IPS-NIHi7 (cell line): Measurements from ENCODE around the gene NEK11.
"Not testable (repeated sequence)": the region's sequence is repeated elsewhere in the genome, so short reads cannot be mapped to it uniquely, and the experiment has no call there.

ENCODE experiments used
- DNase-seq: peaks from one replicate; pipeline ENCODE4 v3.0.0; 2012; ENCODE audit warnings: mixed read lengths; ENCODE audit errors: extremely low spot score

Gene NEK11

DNA sequence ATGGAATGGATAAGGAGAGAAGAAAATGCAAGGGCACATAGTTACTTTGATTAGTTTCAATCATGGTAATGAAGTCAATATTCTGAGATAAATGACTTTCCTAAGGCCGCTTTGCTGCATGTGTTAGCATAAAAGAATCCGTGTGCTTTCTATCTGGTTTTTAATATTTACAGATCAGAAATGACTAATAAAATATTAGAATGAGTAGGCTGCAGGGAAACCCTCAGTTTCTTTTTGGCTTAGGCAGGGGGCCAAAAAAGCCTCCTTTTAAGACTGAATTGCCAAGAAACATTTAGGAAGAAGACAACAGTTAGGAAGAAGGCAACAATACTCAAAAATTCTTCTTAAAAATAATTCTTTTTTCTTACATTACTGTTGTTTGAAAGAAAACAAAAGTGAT lies 11.6 kb downstream of the NEK11 start:
- no peak for DNase-seq

- DNase-seq, result not testable (repeated sequence)
These were observed 15.8 kb downstream of the NEK11 start for GRCh38 chr3:131042271-131042985.

DNA sequence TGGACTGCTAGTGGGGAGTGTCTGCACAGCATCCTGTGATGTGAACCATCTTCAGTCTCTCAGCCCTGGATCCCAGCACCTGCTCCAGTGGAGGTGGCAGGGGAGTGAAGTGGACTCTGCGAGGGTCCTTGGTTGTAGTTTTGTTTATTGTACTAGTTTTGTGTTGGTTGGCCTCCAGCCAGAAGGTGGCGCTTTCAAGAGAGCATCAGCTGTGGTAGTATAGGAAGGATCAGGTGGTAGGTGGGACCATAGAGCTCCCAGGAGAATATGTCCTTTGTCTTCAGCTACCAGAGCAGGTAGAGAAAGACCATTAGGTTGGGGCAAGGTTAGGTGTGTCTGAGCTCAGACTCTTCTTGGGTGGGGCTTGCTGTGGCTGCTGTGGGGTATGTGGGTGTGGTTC lies 20.9 kb downstream of the NEK11 start:
- no peak for DNase-seq

DNA sequence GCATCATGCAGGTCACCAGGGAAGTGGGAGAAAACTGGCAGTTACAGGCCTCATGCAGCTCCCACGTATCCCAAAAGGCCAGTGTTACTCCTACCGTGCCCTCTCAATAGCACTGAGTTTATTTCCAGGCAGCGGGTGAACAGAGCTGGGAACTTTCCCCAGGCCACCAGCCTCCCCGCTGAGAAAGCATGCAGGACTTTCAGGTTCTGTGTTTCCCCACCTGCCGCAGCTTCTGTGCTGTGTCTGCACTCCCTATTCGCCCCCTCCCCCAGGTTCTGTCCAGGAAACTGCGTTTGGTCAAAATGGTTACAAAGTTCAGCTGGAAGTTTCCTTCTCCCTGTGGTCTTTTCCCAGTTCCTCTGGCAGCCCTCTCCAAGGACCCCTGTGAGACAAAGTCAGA lies 21.4 kb downstream of the NEK11 start:
- no peak for DNase-seq

- DNase-seq, result no peak
These were observed 23.3 kb downstream of the NEK11 start for GRCh38 chr3:131050001-131050400.

DNA sequence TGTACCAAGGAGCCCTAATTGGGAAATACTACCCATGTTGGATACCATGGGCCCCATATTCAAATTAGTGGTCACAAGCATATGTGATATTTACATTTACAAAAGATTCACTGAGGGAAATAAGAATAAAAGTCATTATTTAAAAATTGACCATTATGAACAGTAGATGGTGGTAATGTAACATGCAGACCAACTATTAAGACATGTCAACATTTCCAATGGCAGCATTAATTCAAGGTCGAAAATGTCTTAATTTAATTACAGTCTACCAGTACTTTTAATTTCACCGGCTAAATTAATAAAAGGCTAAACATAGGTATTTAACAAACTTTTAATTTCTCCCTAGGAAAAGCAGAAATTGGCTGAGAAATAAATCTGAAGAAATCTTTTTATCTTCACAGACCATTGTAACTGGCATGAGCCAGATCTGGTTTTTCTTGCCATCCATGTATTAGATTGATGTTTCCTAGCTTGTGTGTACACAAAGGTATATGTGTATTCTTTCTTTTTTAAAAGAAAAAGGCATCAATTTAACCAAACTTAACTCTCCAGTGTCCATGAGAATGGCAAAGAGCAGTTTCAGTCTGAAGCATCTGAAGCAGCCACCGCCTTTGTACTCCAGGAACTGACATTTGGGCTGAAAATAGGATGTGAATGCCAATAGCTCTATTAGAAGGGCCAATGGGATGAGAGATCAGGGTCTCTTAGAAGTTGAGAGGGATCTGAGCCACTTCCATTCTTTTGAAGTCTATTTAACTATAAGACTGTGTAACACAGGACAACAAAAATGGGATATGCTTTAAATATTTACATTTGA lies 26.6 kb downstream of the NEK11 start:
- DNase-seq, result no peak

GRCh38 chr3:131067983-131068382 lies 41.3 kb downstream of the NEK11 start:
- DNase-seq, result no peak

DNA sequence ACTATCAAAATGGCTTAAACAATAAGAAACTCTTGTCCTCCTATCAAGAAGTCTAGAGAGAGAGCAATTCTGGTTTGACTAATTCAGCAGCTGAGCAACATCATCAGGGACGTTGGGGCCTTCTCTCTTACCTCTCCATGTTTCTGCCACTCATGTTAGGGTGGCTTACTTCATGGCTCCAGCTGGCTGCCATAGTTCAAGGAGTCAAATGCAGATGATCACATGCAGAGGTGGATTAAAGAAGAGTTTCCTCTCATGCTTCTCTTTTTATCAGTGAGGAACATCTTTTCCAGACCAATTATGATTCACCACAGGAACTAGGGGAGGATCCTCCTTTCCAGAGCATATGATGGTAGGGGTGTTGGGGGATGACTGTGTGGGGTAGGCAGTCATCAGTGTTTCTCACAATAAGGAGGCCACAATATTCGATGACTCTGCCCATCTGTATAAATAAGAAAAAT lies 45.5 kb downstream of the NEK11 start:
- DNase-seq, result no peak

- DNase-seq, result no peak
These were observed 46.2 kb downstream of the NEK11 start for GRCh38 chr3:131072845-131073244.

GRCh38 chr3:131075632-131076328 lies 49.1 kb downstream of the NEK11 start:
- DNase-seq, result no peak

GRCh38 chr3:131077904-131078303 lies 51.2 kb downstream of the NEK11 start:
- peak; percentile 57 for DNase-seq

- DNase-seq, result no peak
These were observed 52.4 kb downstream of the NEK11 start for GRCh38 chr3:131079086-131079485.

DNA sequence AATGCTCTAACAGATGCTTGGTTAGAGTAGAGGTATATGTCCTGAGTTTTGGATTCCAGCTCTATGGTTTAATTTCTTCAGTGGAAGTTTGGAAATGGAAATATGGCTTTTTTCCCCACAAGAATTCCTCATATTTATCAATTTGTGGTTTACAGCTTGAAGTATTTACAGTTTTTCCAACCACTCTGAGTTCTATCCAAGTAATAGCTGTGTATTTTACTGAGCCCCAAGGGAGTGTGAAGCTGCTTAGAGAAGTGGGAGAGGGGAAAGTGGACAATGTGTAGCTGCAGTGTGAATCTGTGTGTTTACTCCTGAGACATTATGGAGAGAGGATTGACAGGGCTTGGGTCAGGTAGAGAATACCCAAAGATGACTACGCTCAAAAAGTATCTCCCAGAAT lies 54.5 kb downstream of the NEK11 start:
- DNase-seq, result no peak

- DNase-seq, result no peak
These were observed 55.6 kb downstream of the NEK11 start for GRCh38 chr3:131082246-131082645.

- DNase-seq, result peak; percentile 25
These were observed 56.5 kb downstream of the NEK11 start for GRCh38 chr3:131082871-131083863.

DNA sequence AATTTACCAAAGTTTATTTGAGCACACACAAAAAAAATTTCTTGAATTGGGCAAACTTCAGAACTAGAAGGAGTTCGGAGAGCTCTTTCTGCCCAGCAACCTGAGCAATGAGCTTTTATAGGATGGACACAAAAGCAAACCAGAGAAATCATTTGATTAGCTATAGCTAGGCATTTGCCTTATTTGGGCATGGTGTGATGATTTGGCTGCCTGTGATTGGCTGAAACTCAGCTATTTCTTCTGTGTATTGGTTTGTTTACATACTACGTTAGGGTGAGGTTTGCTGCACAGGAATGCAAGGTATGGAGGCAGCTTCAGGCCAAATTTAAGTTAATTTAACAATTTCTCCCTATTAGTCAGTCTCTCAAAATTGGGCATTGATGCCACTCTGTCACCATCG lies 65.1 kb downstream of the NEK11 start:
- DNase-seq, result no peak

DNA sequence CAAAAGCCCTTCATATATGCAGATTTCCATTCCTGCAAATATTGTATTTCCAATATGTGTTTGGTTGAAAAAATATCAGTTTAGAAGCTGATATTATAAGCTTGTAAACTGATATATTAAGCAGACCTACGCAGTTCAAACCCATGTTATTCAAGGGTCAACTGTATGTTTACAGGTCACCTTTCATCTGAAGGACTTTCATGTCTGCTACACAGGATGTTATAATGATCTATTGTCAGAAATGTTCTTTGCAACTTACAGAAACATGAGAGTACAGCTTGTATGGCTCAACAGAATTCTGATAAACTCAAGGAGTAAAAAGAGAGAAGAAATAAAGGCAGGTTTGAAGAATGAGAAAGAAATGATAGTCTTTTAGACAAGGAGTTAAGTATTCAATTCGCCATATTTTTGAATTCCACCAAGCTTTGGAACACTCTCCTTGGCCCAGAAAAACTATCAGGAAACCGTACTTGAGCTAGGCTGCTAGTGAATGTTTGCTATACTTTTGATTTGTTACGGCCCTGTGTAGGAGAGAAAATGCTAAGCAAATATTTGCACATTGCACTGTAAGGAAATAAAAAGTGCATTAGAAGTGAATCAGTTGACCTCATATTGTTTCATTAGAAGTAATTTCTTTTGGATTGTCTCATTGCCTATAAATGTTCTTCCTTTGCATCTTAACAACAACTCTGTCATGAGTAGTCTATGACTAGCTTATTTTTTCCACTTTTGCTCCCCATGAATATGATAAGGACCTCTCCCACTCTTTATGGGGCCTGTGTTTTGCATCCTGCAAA lies 81.2 kb downstream of the NEK11 start:
- DNase-seq, result no peak

GRCh38 chr3:131109156-131109555 lies 82.5 kb downstream of the NEK11 start:
- no peak for DNase-seq

DNA sequence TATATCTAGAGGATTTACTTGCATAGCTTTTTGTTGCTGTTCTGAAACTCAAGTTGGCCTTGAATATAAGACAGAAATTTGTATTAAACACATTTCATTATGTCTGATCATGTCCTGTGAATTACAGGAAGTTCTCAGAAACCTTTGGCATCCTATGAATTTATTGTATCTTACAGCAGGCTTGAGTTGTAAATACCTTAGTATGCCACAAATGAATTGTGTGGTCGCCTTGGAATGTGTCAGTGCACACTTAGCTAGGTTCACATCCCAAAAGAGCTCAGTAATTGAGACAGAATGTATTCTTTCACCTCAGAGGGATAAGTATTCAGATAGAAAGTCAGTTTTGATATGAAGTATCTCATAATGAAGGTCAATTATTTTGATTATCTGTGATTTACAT lies 83.4 kb downstream of the NEK11 start:
- no peak for DNase-seq

GRCh38 chr3:131114256-131114655 lies 87.6 kb downstream of the NEK11 start:
- DNase-seq, result no peak
